GM21576 (cell line): ENCODE results near the gene AGER.
"Not testable (repeated sequence)": the region's sequence is repeated elsewhere in the genome, so short reads cannot be mapped to it uniquely, and the experiment has no call there.

Source experiments
- ATAC-seq: cut with Tn5 transposase; IDR thresholded peaks from one replicate; pipeline ENCODE4 v1.9.1; 2021; ENCODE audit warnings: mild to moderate bottlenecking, moderate library complexity; ENCODE audit not compliant: unreplicated experiment

Gene AGER

DNA sequence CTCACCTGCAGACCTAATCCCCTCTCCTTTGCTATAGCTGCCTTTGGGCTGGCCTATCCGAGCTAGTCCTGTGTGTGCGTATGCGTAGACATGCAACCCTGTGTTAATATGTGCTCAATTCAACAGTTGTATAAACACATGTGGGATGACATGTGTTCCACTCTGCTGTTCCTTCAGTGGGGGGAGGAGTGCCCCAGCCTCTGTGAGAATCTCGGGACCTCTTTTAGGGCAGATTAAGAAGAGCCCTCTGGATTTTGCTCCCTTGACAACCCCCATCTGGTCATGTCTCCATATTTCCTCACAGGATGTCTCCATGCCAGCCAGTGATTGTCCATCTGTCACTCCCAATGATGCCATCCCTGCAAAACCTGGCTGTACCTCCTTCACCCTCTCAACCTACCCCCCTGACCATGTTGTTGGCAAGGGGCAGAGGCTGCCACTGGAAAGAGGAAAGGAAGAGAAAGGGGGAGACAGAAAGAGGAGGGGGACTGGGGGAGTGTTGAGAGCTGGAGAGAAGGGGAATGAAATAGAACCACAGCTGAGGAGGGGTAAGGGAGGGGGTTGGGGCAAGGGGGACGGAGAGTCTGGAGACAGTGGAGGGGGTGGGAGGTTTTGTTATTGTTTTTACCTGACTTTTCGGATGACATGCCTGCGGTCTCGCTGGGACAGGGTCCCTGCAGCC lies 32.7 kb downstream of the AGER start:
- ATAC-seq: no peak

DNA sequence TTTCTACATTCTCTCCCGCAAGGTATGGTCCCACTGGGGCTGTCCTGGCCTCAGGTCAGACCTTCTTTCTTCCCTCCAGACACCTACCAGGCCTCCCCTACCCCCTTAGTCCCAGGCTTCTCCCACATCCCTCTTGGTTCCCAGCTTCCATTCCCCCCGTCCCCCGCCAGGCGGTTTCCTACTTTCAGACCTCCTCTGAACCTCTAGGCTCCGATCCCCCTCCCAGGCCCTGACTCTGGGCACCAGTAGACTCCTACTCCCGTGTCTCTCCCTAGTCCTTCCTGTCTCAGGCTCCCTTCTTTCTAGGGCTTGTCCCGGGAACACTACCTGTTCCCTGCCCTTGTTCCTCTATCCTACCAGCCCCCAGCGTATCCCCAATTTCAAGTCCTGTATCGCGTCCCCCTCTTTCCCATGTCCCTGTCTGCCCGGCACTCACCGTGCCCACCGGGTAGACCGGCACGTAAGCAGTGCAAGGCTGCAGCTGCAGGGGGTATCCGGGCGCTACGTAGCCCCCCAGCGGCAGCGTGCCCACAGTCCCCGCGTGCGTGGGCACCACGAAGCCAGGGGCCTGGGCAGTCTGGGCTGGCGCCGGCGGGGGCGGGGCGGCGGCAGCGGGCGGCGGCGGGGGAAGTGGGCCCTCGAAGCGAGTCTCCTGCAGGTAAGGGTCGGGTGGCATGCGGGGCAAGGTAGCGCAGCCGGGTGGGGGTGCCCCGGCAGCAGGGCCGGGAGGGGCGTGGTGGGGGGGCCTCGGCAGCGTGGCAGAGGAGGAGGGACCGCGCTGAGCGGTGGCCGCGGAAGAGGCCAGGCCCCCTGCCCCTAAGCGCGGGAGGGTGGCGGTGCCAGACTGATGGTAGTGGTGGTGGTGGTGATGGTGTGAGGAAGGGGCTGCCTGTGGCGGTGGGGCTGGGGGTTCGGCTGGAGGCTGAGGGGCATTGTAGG lies 33.9 kb downstream of the AGER start:
- no peak for ATAC-seq

DNA sequence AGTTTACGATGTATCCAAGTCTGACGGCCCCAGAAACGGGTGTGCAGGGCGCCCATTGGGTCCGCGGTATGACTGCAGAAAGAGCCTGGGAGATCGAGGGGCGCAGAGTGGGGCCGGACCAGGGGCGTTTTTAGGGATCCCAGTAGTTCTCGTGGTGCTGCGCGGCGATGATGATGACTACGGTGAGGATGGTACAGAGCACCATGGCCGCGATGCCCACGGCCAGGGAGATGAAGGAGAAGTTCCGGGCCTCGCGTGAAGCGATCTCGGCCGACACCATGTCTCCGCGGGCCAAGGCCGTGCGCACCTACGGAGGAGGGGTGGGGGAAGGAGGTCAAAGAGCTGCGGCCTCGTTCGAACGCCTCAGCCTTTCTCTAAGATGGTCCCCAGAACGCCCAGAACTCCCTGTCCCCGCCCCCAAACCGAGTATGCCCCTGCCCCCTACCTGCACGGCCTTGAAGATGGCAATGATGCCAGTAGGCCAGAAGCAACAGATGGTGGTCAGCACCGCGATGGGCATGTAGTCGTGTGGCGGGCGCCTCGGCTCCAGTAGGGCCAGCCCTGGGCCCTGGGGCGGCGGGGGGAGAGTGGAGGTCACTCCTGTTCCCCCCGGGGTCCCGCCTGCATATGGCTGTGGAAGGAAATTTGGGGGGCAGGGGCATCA lies 34.8 kb downstream of the AGER start:
- no peak for ATAC-seq

DNA sequence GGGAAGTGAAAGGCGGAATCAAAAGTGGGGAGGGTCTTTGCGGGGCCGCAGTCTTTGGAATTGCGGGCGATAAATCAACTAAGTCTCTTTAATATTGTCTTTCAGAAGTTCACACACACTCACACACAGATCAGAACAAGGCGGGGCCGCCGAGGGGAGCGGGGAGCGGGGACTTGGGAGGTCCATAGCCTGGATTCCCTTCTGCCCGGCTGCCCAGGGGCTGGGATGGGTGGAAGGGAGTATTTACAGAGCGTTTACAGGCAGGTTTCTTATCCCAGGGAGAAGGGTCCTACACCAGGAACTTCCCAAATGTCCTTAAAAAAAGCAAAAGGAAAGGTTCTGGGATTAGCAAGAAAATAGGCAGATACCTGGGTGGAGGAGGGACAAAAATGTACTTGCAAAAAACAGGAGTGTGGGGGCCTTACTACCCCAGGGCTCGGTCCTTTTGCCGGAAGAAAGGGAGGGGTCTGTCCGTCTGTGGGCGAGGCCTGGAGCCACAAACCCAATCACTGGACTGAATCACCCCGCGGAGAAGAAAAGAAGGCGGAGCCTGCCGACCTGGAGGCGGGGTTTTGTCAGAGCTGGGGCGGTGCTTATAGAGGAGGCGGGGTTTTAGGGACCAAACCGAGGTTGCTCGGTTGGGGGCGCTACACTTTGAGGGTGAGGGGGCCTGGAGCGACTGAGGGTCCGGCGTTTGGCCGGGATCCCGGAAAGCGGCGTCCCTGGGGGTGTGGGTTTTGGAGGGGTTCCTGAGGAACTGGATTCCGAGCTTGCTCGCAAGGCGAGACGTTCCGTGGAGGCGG lies 35.6 kb downstream of the AGER start:
- ATAC-seq: no peak

DNA sequence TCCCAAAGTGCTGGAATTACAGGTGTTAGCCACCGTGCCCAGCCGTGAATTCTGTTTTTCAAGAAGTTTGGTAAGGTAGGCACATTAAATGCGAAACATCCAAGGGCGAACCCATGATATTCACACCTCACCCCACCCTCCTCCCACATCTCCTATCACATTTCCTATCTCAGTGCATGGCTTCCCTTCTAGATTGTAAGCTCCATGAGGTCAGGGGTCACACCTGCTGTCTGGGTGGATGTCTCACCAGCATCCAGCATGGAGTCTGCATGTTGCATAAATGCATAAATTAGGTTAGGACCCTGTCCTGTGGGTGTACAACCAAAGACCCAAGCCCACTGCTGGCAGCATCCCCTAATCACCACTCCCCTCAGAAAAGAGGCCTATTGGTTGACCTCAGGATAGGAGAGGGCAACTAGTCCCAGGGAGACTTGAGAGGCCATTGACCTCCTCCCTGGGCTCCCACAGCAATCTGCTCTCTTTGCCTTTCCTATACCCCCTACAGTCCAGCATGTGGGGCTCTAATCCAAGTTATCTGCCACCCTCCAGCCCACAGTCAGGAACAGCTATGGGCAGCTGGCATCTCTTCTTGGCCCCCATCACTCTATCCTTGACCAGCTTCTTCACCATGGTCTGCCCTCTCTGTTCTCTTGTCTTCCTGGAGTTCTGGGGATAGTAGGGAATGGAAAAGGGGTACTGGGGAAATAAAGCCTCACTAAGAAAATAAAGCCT lies 36.5 kb downstream of the AGER start:
- ATAC-seq: no peak

DNA sequence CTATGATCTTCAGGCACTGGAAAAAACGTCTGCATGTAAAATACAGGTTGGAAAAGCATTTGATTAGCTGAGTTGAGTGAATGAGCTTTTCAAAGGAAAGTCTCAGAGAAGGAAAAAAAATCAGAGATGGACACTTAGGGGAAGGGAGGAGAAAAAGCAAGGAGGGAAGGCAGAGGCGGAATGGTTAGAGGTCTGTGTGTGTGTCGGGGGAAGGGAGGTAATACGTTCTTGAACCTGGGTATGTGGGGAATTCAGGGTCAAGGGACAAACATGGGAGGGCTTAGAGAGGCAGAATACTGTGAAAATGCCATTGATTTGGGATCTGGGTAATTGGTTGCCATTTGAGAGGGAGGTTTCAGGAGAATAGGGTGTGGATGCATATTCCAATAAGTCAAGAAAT lies 37.4 kb downstream of the AGER start:
- ATAC-seq: no peak

DNA sequence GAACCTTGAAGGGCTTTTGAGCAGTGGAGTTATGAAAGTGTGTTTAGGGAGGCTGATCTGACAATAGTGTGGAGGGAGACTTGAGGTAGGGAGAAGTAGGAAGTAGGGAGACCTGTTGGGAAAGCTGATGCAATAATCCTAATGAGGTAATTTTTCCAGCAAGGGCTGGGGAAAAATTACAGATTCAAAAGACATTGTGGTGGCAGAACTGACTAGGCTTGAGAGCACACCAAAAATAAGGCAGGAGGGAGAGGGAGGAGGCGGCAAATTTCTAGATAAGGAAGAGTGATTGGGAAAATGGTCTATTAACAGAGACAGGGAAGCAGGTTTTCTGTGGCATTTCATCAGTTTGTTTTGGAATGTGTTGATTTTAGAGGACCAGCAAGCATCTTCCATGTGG lies 37.8 kb downstream of the AGER start:
- no peak for ATAC-seq

DNA sequence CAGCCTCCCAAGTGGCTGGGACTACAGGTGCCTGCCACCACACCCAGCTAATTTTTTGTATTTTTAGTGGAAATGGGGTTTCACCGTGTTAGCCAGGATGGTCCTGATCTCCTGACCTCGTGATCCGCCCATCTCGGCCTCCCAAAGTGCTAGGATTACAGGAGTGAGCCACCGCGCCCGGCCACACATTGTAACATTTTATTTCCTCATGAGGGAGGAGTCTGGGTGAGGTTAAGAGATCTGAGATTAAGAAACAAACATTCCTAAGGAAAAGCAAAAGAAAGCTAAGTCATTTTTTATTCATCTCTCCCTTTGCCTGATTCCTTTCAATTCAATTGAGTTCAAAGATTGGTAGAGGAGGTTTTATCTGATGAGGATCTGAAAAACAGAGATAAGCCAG lies 39.8 kb downstream of the AGER start:
- not testable (repeated sequence) for ATAC-seq

DNA sequence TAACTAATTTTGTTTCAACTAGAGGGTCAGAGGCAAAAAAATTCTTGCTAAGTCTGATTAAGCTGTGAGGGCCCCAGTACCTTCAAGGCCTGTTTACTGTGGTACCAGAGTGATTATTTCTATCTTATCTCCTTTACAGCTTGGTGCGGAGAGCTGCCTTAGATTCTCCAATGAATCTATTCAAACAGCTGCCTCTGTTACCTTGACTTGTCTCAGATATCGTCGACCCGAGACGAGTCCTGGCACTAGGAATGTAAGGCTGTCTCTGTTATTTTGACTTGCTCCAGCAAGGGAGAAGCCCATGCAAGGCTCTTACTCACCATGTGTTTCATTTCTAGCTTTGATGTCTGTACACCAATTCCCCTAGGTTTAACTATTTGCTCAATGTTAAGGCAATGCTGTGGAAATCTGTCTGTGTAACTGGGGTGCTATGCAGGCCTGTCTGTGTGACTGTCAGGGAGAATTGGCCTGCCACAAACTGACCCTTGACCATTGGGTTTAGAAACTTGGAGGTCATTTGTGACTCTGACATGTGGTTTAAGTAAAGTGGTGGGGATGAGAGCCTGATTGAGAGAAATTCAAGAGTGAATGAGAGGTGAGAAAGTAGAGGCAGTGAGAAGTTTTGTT lies 43.5 kb downstream of the AGER start:
- ATAC-seq: no peak

DNA sequence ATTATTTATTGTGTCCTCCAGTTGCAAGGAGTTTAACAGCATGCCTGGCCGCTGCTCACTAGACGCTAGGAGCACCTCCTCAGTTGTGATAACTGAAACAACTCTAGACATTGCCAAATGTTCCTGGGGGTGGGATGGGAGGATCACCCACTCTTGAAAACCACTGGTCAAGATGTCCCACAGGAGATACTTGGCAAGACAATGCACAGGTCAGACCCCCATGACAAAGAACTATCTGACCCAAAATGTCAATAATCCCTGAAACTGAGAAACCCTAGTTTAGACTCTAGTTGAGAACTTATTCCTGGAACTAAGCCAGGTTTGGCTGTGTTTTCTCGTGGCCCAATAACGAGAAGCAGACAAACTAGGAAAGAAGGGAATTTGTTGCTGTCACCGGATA lies 44.5 kb downstream of the AGER start:
- ATAC-seq: no peak

DNA sequence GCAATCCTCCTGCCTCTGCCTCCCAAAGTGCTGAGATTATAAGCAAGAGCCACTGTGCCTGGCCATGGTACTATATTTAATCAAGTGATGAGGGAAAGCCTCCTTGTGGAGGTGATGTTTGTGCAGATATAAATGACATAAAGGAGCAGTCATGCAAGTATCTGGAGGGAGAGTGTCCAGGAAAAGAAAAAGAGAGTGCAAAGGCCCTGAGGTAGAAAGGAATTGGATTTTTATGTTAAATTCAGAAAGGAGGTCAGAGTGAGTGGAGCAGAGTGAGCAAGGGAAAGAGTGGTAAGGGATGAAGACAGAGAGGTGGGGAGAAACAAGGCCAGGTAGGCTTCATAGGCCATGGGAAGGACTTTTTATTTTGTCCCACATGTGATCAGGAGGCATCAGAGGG lies 46.6 kb downstream of the AGER start:
- ATAC-seq: no peak

DNA sequence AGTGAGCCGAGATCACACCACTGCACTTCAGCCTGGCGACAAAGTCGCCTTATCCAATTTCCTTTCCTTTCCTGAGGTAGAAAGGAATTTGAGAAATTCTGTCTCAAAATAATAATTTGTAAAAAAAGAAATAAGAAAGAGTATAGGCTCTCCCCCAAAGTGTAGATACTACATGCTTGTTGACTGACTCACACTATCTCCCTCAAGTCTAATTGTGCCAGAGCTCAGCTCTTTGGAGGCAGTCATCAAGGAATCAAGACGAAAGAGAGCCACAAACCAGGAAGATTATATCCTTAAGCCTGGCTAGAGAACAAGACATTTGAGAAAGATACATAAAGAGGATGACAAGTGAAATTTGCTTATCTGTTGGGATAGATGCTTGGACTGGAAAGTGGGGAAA lies 50.3 kb downstream of the AGER start:
- no peak for ATAC-seq

DNA sequence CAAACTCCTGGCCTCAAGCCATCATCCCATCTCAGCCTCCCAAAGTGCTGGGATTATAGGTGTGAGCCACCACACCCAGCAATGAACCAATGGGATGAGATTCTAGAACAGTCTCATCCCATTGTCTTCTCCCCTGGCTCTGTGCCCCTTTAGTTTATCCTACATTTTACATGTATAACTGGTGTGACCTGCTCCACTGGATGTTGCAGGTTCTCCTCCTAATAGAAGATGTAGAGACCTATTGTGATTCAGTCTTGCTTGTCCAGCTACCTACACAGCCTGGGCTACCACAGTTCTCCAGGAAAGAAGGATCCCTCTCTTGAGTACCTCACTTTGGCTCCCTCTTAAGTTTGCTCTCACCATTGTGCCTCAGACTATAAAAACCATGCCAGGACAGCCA lies 51.9 kb downstream of the AGER start:
- no peak for ATAC-seq

DNA sequence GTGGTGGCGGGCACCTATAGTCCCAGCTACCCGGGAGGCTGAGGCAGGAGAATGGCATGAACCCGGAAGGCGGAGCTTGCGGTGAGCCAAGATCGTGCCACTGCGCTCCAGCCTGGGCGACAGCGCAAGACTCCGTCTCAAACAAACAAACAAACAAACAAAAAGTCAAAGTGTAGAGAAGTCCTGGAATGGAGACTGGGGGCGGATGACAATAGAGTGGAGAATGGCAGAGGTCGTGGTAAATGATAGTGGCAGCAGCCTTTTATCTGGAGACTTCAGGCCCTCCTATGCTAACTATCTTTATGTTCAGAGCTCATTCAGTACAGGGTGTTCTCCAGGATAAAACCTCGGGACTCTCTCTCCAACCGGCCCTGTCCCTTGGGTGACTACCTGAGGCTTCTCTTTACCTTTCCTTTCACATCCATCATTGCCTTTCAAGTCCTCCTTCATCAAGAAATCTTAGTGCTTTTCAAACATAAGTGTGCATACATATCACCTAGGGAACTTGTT lies 52.6 kb downstream of the AGER start:
- no peak for ATAC-seq
